Activated T-helper 17 cell treated with anti-CD3 and anti-CD28 coated beads, Interleukin-2, amount 50 U/mL, for 72 hours (primary cell): ENCODE results near the gene ELMO1. TPM values are rescaled to one million over a fixed set of nuclear protein-coding genes. Genes with fewer than 3 reads are reported as not detected.

Source experiments
- ATAC-seq: fragments of 150-1000 bp; cut with Tn5 transposase; replicated peaks from 2 replicates; pipeline ENCODE4 v1.10.0; 2021; ENCODE audit warnings: mild to moderate bottlenecking, moderate library complexity
- H3K27ac Mint-ChIP-seq: one replicate; pipeline ENCODE4 v1.8.0; 2022; ENCODE audit warnings: mixed read lengths
- H3K27me3 Mint-ChIP-seq: one replicate; pipeline ENCODE4 v1.8.0; 2022; ENCODE audit warnings: mixed read lengths
- H3K36me3 Mint-ChIP-seq: one replicate; pipeline ENCODE4 v1.8.0; 2022; ENCODE audit warnings: low read depth, mild to moderate bottlenecking, mixed read lengths
- H3K4me1 Mint-ChIP-seq: one replicate; pipeline ENCODE4 v1.8.0; 2022; ENCODE audit warnings: mixed read lengths
- H3K4me3 Mint-ChIP-seq: one replicate; pipeline ENCODE4 v1.8.0; 2022; ENCODE audit warnings: mild to moderate bottlenecking, mixed read lengths
- H3K9me3 Mint-ChIP-seq: one replicate; pipeline ENCODE4 v1.8.0; 2022; ENCODE audit warnings: mixed read lengths
- total RNA-seq, 2 donors: library from RNA; stranded (reverse); gene quantifications; one replicate each; pipeline ENCODE4 v1.2.3, GENCODE V29; 2022

The ELMO1 gene
- total RNA-seq, 2 donors from 2014 or later: 77.4 to 106 TPM

GRCh38 chr7:37393476-37393875 is 55.2 kb downstream of the ELMO1 start:
- peaks cover 35% of the 10 kb centered on the region for H3K4me1 Mint-ChIP-seq
- H3K27ac Mint-ChIP-seq: peak overlapping the region; percentile 89
- no peak overlapping the region for H3K4me3 Mint-ChIP-seq
- peaks cover 7% of the 10 kb centered on the region for H3K36me3 Mint-ChIP-seq
- no peaks in the 10 kb centered on the region for H3K27me3 Mint-ChIP-seq
- no peak for ATAC-seq
- H3K9me3 Mint-ChIP-seq: no peaks in the 10 kb centered on the region

DNA sequence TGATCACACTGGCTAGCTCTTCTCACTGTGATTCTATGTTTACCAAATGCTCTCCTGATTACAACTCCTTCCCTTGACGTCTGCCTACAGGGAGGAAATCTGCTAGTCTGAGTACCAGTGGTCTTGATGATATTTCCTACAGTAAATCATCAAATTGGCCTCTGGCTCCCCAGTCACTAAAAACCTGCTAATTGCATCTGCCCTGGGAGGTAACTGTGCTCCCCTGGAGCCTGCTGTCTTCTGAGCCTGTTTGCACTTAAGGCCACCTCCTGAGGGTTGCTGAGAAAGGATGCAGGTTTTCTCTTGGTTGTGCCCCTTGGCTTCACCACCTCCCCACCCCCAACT is 56.0 kb downstream of the ELMO1 start:
- no peaks in the 10 kb centered on the region for H3K27me3 Mint-ChIP-seq
- H3K4me3 Mint-ChIP-seq: no peak overlapping the region
- H3K9me3 Mint-ChIP-seq: no peaks in the 10 kb centered on the region
- ATAC-seq: no peak
- H3K4me1 Mint-ChIP-seq: peaks cover 33% of the 10 kb centered on the region
- peaks cover 7% of the 10 kb centered on the region for H3K36me3 Mint-ChIP-seq
- H3K27ac Mint-ChIP-seq: peak overlapping the region; percentile 29

- H3K9me3 Mint-ChIP-seq: no peaks in the 10 kb centered on the region
- no peaks in the 10 kb centered on the region for H3K27me3 Mint-ChIP-seq
- no peak overlapping the region for H3K4me3 Mint-ChIP-seq
- peaks cover 7% of the 10 kb centered on the region for H3K36me3 Mint-ChIP-seq
- peak overlapping the region; percentile 39 for H3K27ac Mint-ChIP-seq
- no peak for ATAC-seq
- peaks cover 30% of the 10 kb centered on the region for H3K4me1 Mint-ChIP-seq
Observed at GRCh38 chr7:37391791-37392672, 56.6 kb downstream of the ELMO1 start.

GRCh38 chr7:37390114-37390513 is 58.5 kb downstream of the ELMO1 start:
- no peak overlapping the region for H3K27ac Mint-ChIP-seq
- H3K27me3 Mint-ChIP-seq: no peaks in the 10 kb centered on the region
- no peak for ATAC-seq
- H3K4me3 Mint-ChIP-seq: no peak overlapping the region
- peaks cover 7% of the 10 kb centered on the region for H3K36me3 Mint-ChIP-seq
- peaks cover 17% of the 10 kb centered on the region for H3K4me1 Mint-ChIP-seq
- H3K9me3 Mint-ChIP-seq: no peaks in the 10 kb centered on the region

- Mint-ChIP-seq H3K36me3 (no peaks in the 10 kb centered on the region), H3K4me1 (peaks cover 7% of the 10 kb centered on the region), H3K27me3 (no peaks in the 10 kb centered on the region), H3K9me3 (no peaks in the 10 kb centered on the region), H3K4me3 (no peak overlapping the region), H3K27ac (no peak overlapping the region)
- no peak for ATAC-seq
Observed at GRCh38 chr7:37388811-37389210, 59.9 kb downstream of the ELMO1 start.

GRCh38 chr7:37385787-37386186 is 62.9 kb downstream of the ELMO1 start:
- no peak overlapping the region for H3K27ac Mint-ChIP-seq
- H3K27me3 Mint-ChIP-seq: no peaks in the 10 kb centered on the region
- H3K4me3 Mint-ChIP-seq: no peak overlapping the region
- no peaks in the 10 kb centered on the region for H3K36me3 Mint-ChIP-seq
- ATAC-seq: no peak
- no peaks in the 10 kb centered on the region for H3K9me3 Mint-ChIP-seq
- H3K4me1 Mint-ChIP-seq: peaks cover 7% of the 10 kb centered on the region

- Mint-ChIP-seq H3K27ac (no peak overlapping the region), H3K9me3 (peaks cover 8% of the 10 kb centered on the region), H3K4me1 (peaks cover 7% of the 10 kb centered on the region), H3K36me3 (peaks cover 10% of the 10 kb centered on the region), H3K4me3 (no peak overlapping the region), H3K27me3 (no peaks in the 10 kb centered on the region)
- ATAC-seq: no peak
Observed at GRCh38 chr7:37382546-37383088, 66.0 kb downstream of the ELMO1 start.

- Mint-ChIP-seq H3K4me1 (peaks cover 24% of the 10 kb centered on the region), H3K4me3 (no peak overlapping the region), H3K27ac (no peak overlapping the region), H3K36me3 (peaks cover 10% of the 10 kb centered on the region), H3K27me3 (no peaks in the 10 kb centered on the region), H3K9me3 (peaks cover 8% of the 10 kb centered on the region)
- ATAC-seq: no peak
Observed at GRCh38 chr7:37380831-37381230, 67.8 kb downstream of the ELMO1 start.

- no peak for ATAC-seq
- H3K4me3 Mint-ChIP-seq: no peak overlapping the region
- H3K27me3 Mint-ChIP-seq: no peaks in the 10 kb centered on the region
- no peak overlapping the region for H3K27ac Mint-ChIP-seq
- H3K36me3 Mint-ChIP-seq: peaks cover 10% of the 10 kb centered on the region
- H3K9me3 Mint-ChIP-seq: peaks cover 8% of the 10 kb centered on the region
- H3K4me1 Mint-ChIP-seq: peaks cover 27% of the 10 kb centered on the region
Observed at GRCh38 chr7:37379546-37380277, 69.0 kb downstream of the ELMO1 start.

DNA sequence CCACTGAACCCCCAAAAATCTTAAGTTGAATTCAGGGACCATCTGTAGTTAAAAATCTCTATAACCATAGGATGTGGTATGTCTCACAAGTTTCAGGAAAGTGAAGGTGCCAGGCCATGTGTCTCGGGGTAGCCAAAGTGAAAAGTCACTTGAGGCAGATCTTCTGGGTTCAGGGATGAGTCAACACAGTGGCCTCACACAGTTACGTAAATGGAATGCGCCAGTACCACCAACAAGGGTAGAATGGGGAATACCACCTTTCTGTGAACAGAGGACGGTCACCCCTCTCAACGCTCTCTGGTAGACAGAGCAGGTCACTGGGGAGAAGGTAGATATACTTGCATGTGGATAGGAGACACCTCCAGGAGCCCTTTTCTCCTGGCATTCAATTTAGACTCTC is 71.4 kb downstream of the ELMO1 start:
- Mint-ChIP-seq H3K27ac (peak overlapping the region; percentile 82), H3K36me3 (peaks cover 19% of the 10 kb centered on the region), H3K9me3 (peaks cover 8% of the 10 kb centered on the region), H3K27me3 (no peaks in the 10 kb centered on the region), H3K4me1 (peaks cover 27% of the 10 kb centered on the region), H3K4me3 (peak overlapping the region; percentile 64)
- ATAC-seq: peak; percentile 82

GRCh38 chr7:37376386-37376785 is 72.3 kb downstream of the ELMO1 start:
- Mint-ChIP-seq H3K4me3 (peak overlapping the region; percentile 64), H3K27me3 (no peaks in the 10 kb centered on the region), H3K36me3 (peaks cover 24% of the 10 kb centered on the region), H3K27ac (peak overlapping the region; percentile 82), H3K9me3 (peaks cover 8% of the 10 kb centered on the region), H3K4me1 (peaks cover 32% of the 10 kb centered on the region)
- ATAC-seq: peak; percentile 85

- no peak for ATAC-seq
- H3K9me3 Mint-ChIP-seq: no peaks in the 10 kb centered on the region
- H3K4me3 Mint-ChIP-seq: no peak overlapping the region
- peaks cover 44% of the 10 kb centered on the region for H3K4me1 Mint-ChIP-seq
- H3K27ac Mint-ChIP-seq: peak overlapping the region; percentile 76
- peaks cover 15% of the 10 kb centered on the region for H3K36me3 Mint-ChIP-seq
- H3K27me3 Mint-ChIP-seq: no peaks in the 10 kb centered on the region
Observed at GRCh38 chr7:37372750-37373149, 75.9 kb downstream of the ELMO1 start.

DNA sequence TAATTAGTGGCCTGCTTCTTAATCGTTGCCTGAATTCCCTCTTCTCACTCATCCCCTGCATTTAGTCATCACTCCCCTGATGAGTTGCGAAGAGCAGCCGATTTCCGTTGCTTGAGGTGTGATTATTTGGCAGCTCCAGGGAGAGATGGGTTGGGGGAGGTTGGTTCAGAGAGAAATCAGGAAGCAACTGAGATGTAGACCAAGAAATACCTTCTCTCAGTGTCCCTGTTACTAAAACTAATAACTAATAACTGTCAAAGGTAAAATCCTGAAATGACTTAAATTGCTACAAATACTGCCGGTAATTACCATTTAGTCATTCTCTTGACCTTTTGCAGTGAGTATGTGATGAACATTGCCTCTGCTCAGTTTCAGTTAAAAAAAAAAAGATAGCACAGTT is 76.9 kb downstream of the ELMO1 start:
- ATAC-seq: peak; percentile 71
- no peaks in the 10 kb centered on the region for H3K9me3 Mint-ChIP-seq
- peak overlapping the region; percentile 64 for H3K4me3 Mint-ChIP-seq
- peak overlapping the region; percentile 76 for H3K27ac Mint-ChIP-seq
- H3K36me3 Mint-ChIP-seq: peaks cover 15% of the 10 kb centered on the region
- peaks cover 46% of the 10 kb centered on the region for H3K4me1 Mint-ChIP-seq
- H3K27me3 Mint-ChIP-seq: no peaks in the 10 kb centered on the region

DNA sequence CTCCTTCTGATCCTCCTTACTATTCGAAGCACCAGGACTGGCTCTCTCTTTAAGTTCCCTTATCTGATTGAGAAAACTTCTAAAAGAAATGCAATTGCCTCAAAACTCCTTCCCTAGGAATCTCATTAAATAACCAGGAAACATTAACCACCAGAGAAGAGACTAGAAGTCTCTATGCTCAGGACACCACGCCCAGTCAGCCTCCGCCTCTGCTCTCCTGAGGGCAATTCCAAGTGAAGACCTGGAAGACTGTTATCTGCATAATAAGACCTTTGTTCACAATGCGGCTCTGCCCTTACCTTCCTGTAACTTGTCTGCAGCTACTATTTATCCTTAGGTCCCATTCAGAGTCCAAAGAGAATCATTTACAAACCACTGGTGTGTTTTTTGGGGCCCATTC is 78.8 kb downstream of the ELMO1 start:
- no peak for ATAC-seq
- H3K27me3 Mint-ChIP-seq: no peaks in the 10 kb centered on the region
- H3K36me3 Mint-ChIP-seq: peaks cover 15% of the 10 kb centered on the region
- H3K4me3 Mint-ChIP-seq: no peak overlapping the region
- no peaks in the 10 kb centered on the region for H3K9me3 Mint-ChIP-seq
- H3K27ac Mint-ChIP-seq: no peak overlapping the region
- peaks cover 50% of the 10 kb centered on the region for H3K4me1 Mint-ChIP-seq

- H3K9me3 Mint-ChIP-seq: peaks cover 1% of the 10 kb centered on the region
- no peak overlapping the region for H3K27ac Mint-ChIP-seq
- peaks cover 57% of the 10 kb centered on the region for H3K4me1 Mint-ChIP-seq
- no peak for ATAC-seq
- no peak overlapping the region for H3K4me3 Mint-ChIP-seq
- H3K36me3 Mint-ChIP-seq: peaks cover 22% of the 10 kb centered on the region
- H3K27me3 Mint-ChIP-seq: no peaks in the 10 kb centered on the region
Observed at GRCh38 chr7:37368540-37368939, 80.1 kb downstream of the ELMO1 start.
